Endothelial cell of umbilical vein (primary cell): ENCODE measurements around the gene PNKD. TPM values are rescaled to one million over a fixed set of nuclear protein-coding genes. Genes with fewer than 3 reads are reported as not detected.

Experiments used
- BruUV-seq: library from RNA; stranded (reverse); fragments of 400-500 nt; replicated peaks from 2 replicates; lab custom pipeline; 2021; lab: Mats Ljungman, UMichigan
- CTCF ChIA-PET: fragments of 300-600, 350-600 bp; sonication (Branson Sonifier 250); formaldehyde crosslinking; loops from one replicate; lab custom pipeline; 2021; ENCODE audit warnings: antibody characterized with exemption, inconsistent platforms; lab: Charles Lee
- POLR2A ChIA-PET: fragments of 300-600, 350-600 bp; sonication (Branson Sonifier 250); formaldehyde crosslinking; loops from one replicate; lab custom pipeline; 2021; ENCODE audit warnings: antibody characterized with exemption, inconsistent platforms; lab: Charles Lee
- DNase-seq: peaks from one replicate; pipeline ENCODE4 v3.0.0-alpha.2; 2011; ENCODE audit warnings: low read depth, low spot score
- FAIRE-seq: peaks from 2 replicates; lab custom pipeline; 2011; peaks lifted over from hg19 to GRCh38; lab: Jason Lieb, UNC
- H2AFZ ChIP-seq: 2 replicates; pipeline ENCODE4 v1.6.0; 2012; ENCODE audit warnings: low read depth, low read length, control low read depth, inconsistent platforms
- H3K27ac ChIP-seq: 2 replicates; pipeline ENCODE4 v1.5.1; 2011; ENCODE audit warnings: low read depth, mild to moderate bottlenecking, control low read depth, low read length, moderate library complexity; ENCODE audit not compliant: insufficient read depth
- H3K27me3 ChIP-seq, 2 experiments: 2 replicates each; pipeline versions ENCODE4 v1.6.0 to v1.6.1; 2011; ENCODE audit warnings: low read length in 2 of 2, mixed read lengths in 1 of 2; ENCODE audit not compliant: control insufficient read depth in 2 of 2, insufficient read depth in 2 of 2
- H3K36me3 ChIP-seq, 2 experiments: 2 replicates in 1 of 2; 3 replicates in 1 of 2; pipeline ENCODE4 v1.5.1; 2011; ENCODE audit warnings: low read length in 2 of 2, mild to moderate bottlenecking in 1 of 2, moderate library complexity in 1 of 2; ENCODE audit not compliant: control insufficient read depth in 2 of 2, insufficient read depth in 2 of 2; ENCODE audit errors: extremely low read depth in 1 of 2
- H3K4me1 ChIP-seq: 3 replicates; pipeline ENCODE4 v1.5.1; 2011; ENCODE audit warnings: mild to moderate bottlenecking, low read length; ENCODE audit not compliant: control insufficient read depth, insufficient read depth; ENCODE audit errors: extremely low read depth
- H3K4me2 ChIP-seq: 2 replicates; pipeline ENCODE4 v1.6.1; 2011; ENCODE audit warnings: low read length, control low read depth, mixed read lengths; ENCODE audit not compliant: insufficient read depth
- H3K4me3 ChIP-seq, 3 experiments: fragments of 200-600 bp in 1 of 3; sonication (generic), shearing (Covaris generic) in 1 of 3; replicated peaks in 1 of 3; 2 replicates each; pipeline ENCODE4 v1.5.1; 2011 to 2016; ENCODE audit warnings: control low read depth in 3 of 3, low read length in 3 of 3, mild to moderate bottlenecking in 2 of 3, inconsistent platforms in 1 of 3, low read depth in 1 of 3, moderate library complexity in 1 of 3; ENCODE audit not compliant: insufficient read depth in 1 of 3
- H3K79me2 ChIP-seq: 2 replicates; pipeline ENCODE4 v1.6.0; 2012; ENCODE audit warnings: low read length, inconsistent platforms; ENCODE audit not compliant: control insufficient read depth, insufficient read depth
- H3K9ac ChIP-seq: replicated peaks from 2 replicates; pipeline ENCODE3; 2011; ENCODE audit warnings: low read length, control low read depth; ENCODE audit not compliant: insufficient read depth; ENCODE audit errors: extremely low read depth
- H3K9me1 ChIP-seq: replicated peaks from 3 replicates; pipeline ENCODE4 v1.6.0; 2011; ENCODE audit warnings: mild to moderate bottlenecking, low read length; ENCODE audit not compliant: control insufficient read depth, insufficient read depth; ENCODE audit errors: extremely low read depth
- H3K9me3 ChIP-seq: replicated peaks from 2 replicates; pipeline ENCODE4 v1.5.1; 2012; ENCODE audit warnings: low read length, inconsistent platforms; ENCODE audit not compliant: control insufficient read depth, insufficient read depth
- H4K20me1 ChIP-seq: replicated peaks from 2 replicates; pipeline ENCODE3; 2011; ENCODE audit warnings: mild to moderate bottlenecking, low read length; ENCODE audit not compliant: control insufficient read depth, insufficient read depth; ENCODE audit errors: extremely low read depth
- CTCF ChIP-seq, 2 donors: IDR thresholded peaks; 1 replicate in 1 of 2; 2 replicates in 1 of 2; pipeline ENCODE4 v1.5.1; 2011; ENCODE audit warnings: low read length in 2 of 2, mild to moderate bottlenecking in 2 of 2, moderate library complexity in 2 of 2, control low read depth in 1 of 2, inconsistent platforms in 1 of 2, low read depth in 1 of 2; ENCODE audit not compliant: insufficient read depth in 1 of 2; ENCODE audit errors: extremely low read depth in 1 of 2
- EZH2 ChIP-seq: IDR thresholded peaks from 2 replicates; pipeline ENCODE4 v1.6.1; 2012; ENCODE audit warnings: borderline replicate concordance, low read depth, mild to moderate bottlenecking, moderate library complexity, low read length, inconsistent platforms; ENCODE audit not compliant: severe bottlenecking
- FOS ChIP-seq: IDR thresholded peaks from 2 replicates; pipeline ENCODE4 v1.6.1; 2011; ENCODE audit warnings: mild to moderate bottlenecking, low read length, moderate library complexity, borderline replicate concordance; ENCODE audit not compliant: insufficient read depth
- GATA2 ChIP-seq: IDR thresholded peaks from 2 replicates; pipeline ENCODE4 v1.7.0; 2011; ENCODE audit warnings: low read depth, mild to moderate bottlenecking, moderate library complexity, mixed read lengths, low read length; ENCODE audit not compliant: insufficient read length, insufficient read depth
- JUN ChIP-seq: IDR thresholded peaks from 2 replicates; pipeline ENCODE4 v1.6.1; 2011; ENCODE audit warnings: borderline replicate concordance, low read depth; ENCODE audit not compliant: insufficient read length, insufficient read depth
- MAX ChIP-seq: IDR thresholded peaks from 2 replicates; pipeline ENCODE4 v1.6.1; 2011; ENCODE audit not compliant: insufficient read depth, insufficient read length
- MYC ChIP-seq: IDR thresholded peaks from one replicate; pipeline ENCODE4 v1.6.1; 2011; ENCODE audit warnings: mild to moderate bottlenecking, low read depth, low read length
- POLR2A ChIP-seq: IDR thresholded peaks from 2 replicates; pipeline ENCODE4 v1.6.1; 2012; ENCODE audit warnings: low read depth, mild to moderate bottlenecking, control low read depth, low read length
- POLR2AphosphoS5 ChIP-seq: IDR thresholded peaks from 2 replicates; pipeline ENCODE4 v1.6.1; 2012; ENCODE audit warnings: low read depth, mild to moderate bottlenecking, control low read depth, low read length, moderate library complexity; ENCODE audit not compliant: insufficient read depth
- dilution Hi-C: fragments of 300-500 bp; cut with MboI; formaldehyde crosslinking; loops from one replicate; pipeline ENCODE4 v1.15.0; 2019; ENCODE audit warnings: low sequenced_read_pairs; ENCODE audit not compliant: extremely low pct_ligation_motif_present
- intact Hi-C: fragments of 100-400 bp; cut with micrococcal nuclease; formaldehyde crosslinking; loops from one replicate; pipeline ENCODE4 v1.10.0; 2022
- polyA plus RNA-seq, 4 experiments: library from polyadenylated mRNA; depleted of rRNA in 3 of 4; stranded (reverse) in 3 of 4; unstranded in 1 of 4; fragments of >200 nt; gene quantifications; 2 replicates each; pipeline versions ENCODE4 v1.2.1 to v1.2.3, GENCODE V29; 2011 to 2012; ENCODE audit warnings: missing spikeins in 1 of 4
- total RNA-seq: library from RNA; stranded (reverse); gene quantifications from 2 replicates; pipeline ENCODE4 v1.2.3, GENCODE V29; 2021

The PNKD gene
- total and polyA plus RNA-seq, 2 donors (not counting 3 experiments of a cell fraction or from before 2014, with no cell fraction given) = 56.1 to 88.3 TPM

GRCh38 chr2:218332920-218333645 is 62.8 kb downstream of the PNKD start:
- Histone ChIP-seq H3K4me1 (no peaks in the 10 kb centered on the region), H3K27me3 (no peaks in the 10 kb centered on the region), H3K36me3 (no peaks in the 10 kb centered on the region), H3K27ac (no peak overlapping the region), H3K9me1 (no peaks in the 10 kb centered on the region), H3K4me2 (no peak overlapping the region), H3K9ac (no peak overlapping the region), H3K9me3 (no peaks in the 10 kb centered on the region), H3K4me3 (no peak overlapping the region), H3K79me2 (no peaks in the 10 kb centered on the region), H4K20me1 (no peaks in the 10 kb centered on the region), H2AFZ (no peak overlapping the region)
- FAIRE-seq = no peak
- CTCF ChIA-PET = no interaction called here
- dilution Hi-C loops (no loop called here), intact Hi-C loops (no loop called here)
- DNase-seq = no peak
- BruUV-seq = no TSS peak
- POLR2A ChIA-PET = no interaction called here
- TF ChIP-seq EZH2 (no peak), POLR2A (no peak), FOS (no peak), POLR2AphosphoS5 (no peak), JUN (no peak), GATA2 (no peak), MYC (no peak), CTCF (IDR thresholded peaks at IDR 0.05; ENCODE audit: extremely low read depth in 1 of 2, insufficient read depth in 1 of 2, low read depth in 1 of 2, low read length in 2 of 2) (no peak), MAX (no peak)
